Nephron (organoid): ENCODE data around the gene C16orf74.

Experiments
- H3K27ac Mint-ChIP-seq, 3 experiments: 2 replicates each; pipeline ENCODE4 v1.8.0; 2020; ENCODE audit warnings: mixed read lengths in 3 of 3, mild to moderate bottlenecking in 2 of 3, moderate library complexity in 1 of 3
- H3K27me3 Mint-ChIP-seq: 2 replicates; pipeline ENCODE4 v1.8.0; 2021; ENCODE audit warnings: low read depth, mild to moderate bottlenecking, moderate library complexity, mixed read lengths
- H3K36me3 Mint-ChIP-seq: 2 replicates; pipeline ENCODE4 v1.8.0; 2020; ENCODE audit warnings: low read depth, mixed read lengths
- H3K4me1 Mint-ChIP-seq: 2 replicates; pipeline ENCODE4 v1.8.0; 2020; ENCODE audit warnings: mixed read lengths
- H3K4me3 Mint-ChIP-seq, 3 experiments: 2 replicates each; pipeline ENCODE4 v1.8.0; 2020; ENCODE audit warnings: mild to moderate bottlenecking in 3 of 3, mixed read lengths in 3 of 3, moderate library complexity in 2 of 3
- H3K9me3 Mint-ChIP-seq: 2 replicates; pipeline ENCODE4 v1.8.0; 2020; ENCODE audit warnings: mixed read lengths
- TF ChIP-seq, protein P1 (sequence below), 3 experiments: fragments of 200-600 bp; sonication (generic); IDR thresholded peaks; one replicate each; pipeline ENCODE4 v1.5.0; 2021; ENCODE audit warnings: antibody characterized with exemption in 3 of 3; ENCODE audit not compliant: unreplicated experiment in 3 of 3

The C16orf74 gene

DNA sequence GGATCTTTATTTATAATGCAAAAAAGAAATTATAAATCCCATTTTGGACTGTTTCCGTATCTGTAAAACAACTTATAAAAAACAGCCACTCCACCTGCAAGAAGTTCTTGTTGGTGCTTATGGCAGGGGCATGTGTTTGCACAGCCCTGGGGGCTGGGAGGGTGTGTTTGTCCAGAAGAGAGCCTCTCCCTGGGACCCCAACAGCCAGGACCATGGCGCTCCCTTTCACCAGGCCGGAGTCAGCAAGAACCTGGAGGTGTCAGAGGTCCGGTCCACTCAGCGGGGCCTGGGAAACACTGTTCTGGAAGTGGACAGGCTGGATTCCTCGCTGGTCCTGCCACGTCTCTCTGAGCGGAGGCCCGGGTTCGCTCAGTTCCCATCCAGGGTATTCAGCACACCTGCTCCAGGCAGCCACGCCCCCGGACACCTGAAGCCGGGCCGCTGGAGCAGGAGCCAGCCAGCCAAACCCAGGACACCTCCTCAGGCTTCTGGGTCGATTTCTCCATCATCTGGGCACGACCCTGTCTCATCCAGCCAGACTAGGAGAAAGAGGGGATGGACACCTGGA is 43.3 kb downstream of the C16orf74 start:
- Mint-ChIP-seq H3K4me3 (no peak overlapping the region), H3K27me3 (peaks cover 24% of the 10 kb centered on the region), H3K9me3 (peaks cover 5% of the 10 kb centered on the region), H3K4me1 (peaks cover 9% of the 10 kb centered on the region), H3K27ac (no peak overlapping the region), H3K36me3 (no peaks in the 10 kb centered on the region)
- TF ChIP-seq, protein P1, sequence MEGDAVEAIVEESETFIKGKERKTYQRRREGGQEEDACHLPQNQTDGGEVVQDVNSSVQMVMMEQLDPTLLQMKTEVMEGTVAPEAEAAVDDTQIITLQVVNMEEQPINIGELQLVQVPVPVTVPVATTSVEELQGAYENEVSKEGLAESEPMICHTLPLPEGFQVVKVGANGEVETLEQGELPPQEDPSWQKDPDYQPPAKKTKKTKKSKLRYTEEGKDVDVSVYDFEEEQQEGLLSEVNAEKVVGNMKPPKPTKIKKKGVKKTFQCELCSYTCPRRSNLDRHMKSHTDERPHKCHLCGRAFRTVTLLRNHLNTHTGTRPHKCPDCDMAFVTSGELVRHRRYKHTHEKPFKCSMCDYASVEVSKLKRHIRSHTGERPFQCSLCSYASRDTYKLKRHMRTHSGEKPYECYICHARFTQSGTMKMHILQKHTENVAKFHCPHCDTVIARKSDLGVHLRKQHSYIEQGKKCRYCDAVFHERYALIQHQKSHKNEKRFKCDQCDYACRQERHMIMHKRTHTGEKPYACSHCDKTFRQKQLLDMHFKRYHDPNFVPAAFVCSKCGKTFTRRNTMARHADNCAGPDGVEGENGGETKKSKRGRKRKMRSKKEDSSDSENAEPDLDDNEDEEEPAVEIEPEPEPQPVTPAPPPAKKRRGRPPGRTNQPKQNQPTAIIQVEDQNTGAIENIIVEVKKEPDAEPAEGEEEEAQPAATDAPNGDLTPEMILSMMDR (IDR thresholded peaks at IDR 0.05; ENCODE audit: unreplicated experiment in 3 of 3), result no peak

DNA sequence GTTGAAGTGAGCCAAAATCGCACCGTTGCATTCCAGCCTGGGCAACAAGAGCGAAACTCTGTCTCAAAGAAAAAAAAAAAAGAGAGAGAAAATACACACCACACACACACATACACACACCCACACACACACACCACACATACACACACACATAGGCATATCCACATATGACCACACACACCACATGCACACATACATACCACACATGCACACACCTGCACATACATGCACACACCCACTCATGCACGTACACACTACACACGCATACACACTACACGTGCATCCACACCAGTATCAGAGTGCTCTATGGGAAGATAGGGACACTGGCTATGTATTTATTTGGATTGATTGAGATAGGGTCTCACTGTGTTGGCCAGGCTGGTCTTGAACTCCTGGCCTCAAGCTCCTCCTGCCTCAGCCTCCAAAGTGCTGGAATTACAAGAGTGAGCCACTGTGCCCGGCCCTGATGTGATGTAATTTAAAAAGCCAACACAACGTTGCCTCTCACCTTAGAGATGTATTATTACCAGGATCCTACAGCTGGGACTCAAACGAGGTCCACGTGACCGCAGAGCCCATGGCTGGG is 44.4 kb downstream of the C16orf74 start:
- TF ChIP-seq, protein P1 (IDR thresholded peaks at IDR 0.05; ENCODE audit: unreplicated experiment in 3 of 3), result no peak
- Mint-ChIP-seq H3K4me3 (no peak overlapping the region), H3K27me3 (peaks cover 28% of the 10 kb centered on the region), H3K4me1 (peaks cover 9% of the 10 kb centered on the region), H3K27ac (no peak overlapping the region), H3K9me3 (no peaks in the 10 kb centered on the region), H3K36me3 (no peaks in the 10 kb centered on the region)

DNA sequence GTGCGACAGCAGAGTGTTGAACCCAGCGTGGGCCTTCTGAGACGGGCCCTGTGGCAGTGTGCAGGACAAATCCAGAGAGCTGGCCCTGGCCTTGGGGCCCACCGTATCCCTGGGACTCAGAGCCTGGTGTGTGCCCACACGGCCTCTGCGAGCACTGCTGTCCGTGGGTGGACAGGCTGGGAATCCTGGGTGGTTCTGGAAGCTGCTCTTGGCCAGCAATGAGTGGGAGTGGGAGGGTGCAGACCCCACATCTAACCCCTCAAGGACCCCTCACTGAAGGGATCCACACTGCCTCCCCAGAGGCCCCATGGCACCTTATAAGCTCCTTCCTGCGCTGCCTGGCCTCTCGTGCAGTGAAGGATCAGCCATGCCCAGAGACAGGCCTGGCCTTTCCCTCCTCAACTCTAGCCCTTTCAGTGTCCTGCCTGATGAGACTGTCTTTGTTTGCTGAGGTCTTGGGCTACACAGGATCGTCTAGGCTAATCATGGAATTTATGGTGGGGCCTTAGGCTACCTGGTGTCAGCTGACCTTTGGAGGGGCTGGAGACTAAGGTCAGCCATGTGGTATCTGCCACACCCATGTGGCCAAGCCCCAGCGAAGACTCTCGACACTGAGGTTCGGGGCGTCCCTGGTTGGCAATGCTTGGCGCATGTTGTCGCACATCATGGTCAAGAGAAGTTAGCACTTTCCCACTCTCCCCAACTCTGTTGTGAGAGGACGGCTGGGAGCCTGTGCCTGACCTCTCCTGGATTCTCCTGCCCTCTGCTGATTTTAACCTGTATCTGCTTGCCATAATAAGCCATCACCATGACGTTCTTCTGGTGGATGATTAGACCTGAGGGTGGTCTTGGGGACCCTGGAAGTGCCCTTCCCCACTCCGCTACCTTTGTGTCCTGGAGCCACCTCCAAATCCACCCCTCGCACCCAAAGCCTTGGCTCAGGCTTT is 45.7 kb downstream of the C16orf74 start:
- TF ChIP-seq, protein P1 (IDR thresholded peaks at IDR 0.05; ENCODE audit: unreplicated experiment in 3 of 3), result no peak
- no peak overlapping the region for H3K4me3 Mint-ChIP-seq
- H3K9me3 Mint-ChIP-seq, result no peaks in the 10 kb centered on the region
- no peaks in the 10 kb centered on the region for H3K36me3 Mint-ChIP-seq
- H3K27ac Mint-ChIP-seq, result no peak overlapping the region
- peaks cover 1% of the 10 kb centered on the region for H3K4me1 Mint-ChIP-seq
- H3K27me3 Mint-ChIP-seq, result peaks cover 21% of the 10 kb centered on the region

DNA sequence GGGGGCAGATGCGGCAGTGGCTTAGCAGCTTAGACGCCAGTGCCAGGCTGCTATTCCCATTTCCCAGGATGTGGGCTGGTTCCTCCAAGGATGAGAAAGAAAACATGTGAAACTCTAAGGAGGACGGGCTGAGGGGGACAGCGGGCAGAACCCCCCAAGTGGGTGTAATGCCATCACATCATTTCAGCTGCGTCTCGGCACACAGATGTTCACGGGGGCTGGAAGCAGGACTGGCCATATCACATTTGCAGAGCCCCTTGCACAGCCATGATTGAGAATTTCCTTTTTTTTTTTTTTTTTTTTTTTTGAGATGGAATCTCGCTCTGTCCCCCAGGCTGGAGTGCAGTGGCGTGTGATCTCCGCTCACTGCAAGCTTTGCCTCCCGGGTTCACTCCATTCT is 46.9 kb downstream of the C16orf74 start:
- peaks cover 4% of the 10 kb centered on the region for H3K4me1 Mint-ChIP-seq
- H3K27me3 Mint-ChIP-seq, result peaks cover 26% of the 10 kb centered on the region
- H3K9me3 Mint-ChIP-seq, result no peaks in the 10 kb centered on the region
- H3K4me3 Mint-ChIP-seq, result no peak overlapping the region
- TF ChIP-seq, protein P1 (IDR thresholded peaks at IDR 0.05; ENCODE audit: unreplicated experiment in 3 of 3), result no peak
- H3K27ac Mint-ChIP-seq, result no peak overlapping the region
- no peaks in the 10 kb centered on the region for H3K36me3 Mint-ChIP-seq

- TF ChIP-seq, protein P1 (IDR thresholded peaks at IDR 0.05; ENCODE audit: unreplicated experiment in 3 of 3), result no peak
- Mint-ChIP-seq H3K9me3 (no peaks in the 10 kb centered on the region), H3K4me3 (no peak overlapping the region), H3K27ac (no peak overlapping the region), H3K36me3 (no peaks in the 10 kb centered on the region), H3K27me3 (peaks cover 33% of the 10 kb centered on the region), H3K4me1 (peaks cover 14% of the 10 kb centered on the region)
Observed at GRCh38 chr16:85699628-85700027, 51.3 kb downstream of the C16orf74 start.
